ENCODE data around the gene SYT12.

Gene SYT12

DNA sequence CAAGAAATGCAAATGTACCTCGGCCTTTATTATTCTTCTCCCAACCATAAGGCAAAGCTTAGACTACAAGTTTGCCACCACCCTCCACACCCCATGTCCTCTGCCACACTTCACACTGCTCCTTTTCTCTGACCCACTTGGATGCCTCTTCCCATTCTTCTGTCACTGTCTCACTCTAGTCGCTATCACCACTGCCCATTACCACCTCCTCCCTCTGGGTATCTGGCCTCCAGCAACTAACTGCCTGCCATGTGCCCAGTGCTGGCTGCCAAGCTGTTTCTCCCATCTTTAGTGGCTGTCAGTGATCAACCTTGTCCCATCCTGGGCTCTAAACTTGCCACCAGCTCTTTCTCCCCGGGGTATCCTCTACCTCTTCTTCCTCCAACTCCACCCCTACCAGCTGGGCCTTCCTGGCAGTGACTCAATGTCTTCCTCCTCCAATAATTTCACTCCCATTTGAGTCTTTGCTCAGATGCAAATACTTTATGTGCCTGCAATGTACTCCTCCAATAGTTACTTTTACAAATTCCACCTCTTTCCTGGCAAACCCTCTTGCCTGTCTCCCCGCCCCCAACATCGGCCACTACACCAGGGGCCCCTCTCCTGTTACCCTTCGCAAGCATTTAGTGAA is 76.0 kb downstream of the SYT12 start:
- no peak for DNase-seq

DNA sequence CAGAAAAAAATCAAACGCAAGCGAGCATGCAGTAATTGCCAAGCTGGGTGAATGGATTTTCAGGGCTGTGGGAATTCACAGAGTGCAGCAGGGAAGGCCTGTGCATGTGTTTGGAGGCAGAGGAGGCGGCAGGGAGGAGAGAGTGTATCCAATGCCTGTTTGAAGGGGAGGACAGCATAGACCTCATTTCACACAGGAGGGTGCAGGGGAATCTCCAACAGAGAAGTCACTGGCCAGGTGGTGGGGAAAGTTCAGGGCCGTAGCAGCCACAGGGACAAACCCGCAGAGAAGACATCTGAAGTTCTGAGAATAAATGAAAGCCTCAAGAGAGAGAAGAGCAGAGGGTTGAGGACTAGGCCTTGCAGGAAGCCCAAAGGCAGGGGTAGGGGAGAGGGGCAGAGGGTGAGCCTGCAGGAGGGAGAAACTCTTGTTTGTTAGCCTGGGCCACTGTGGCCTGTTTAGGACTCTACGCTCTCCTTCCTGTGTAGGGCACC is 76.9 kb downstream of the SYT12 start:
- DNase-seq = no peak
